PC-9 (cell line): ENCODE results near the gene CHRNA9.

Experiments used
- CTCF ChIP-seq: fragments of 200-600 bp; sonication (generic); conservative IDR thresholded peaks from 2 replicates; pipeline ENCODE4 v1.6.1; 2017; ENCODE audit warnings: mixed run types, antibody characterized with exemption, mild to moderate bottlenecking, moderate library complexity
- EZH2 ChIP-seq: fragments of 200-600 bp; sonication (generic); IDR thresholded peaks from 2 replicates; pipeline ENCODE4 v1.8.0; 2017; ENCODE audit warnings: antibody characterized with exemption, low read depth

- TF ChIP-seq CTCF: no peak
- no peak for TF ChIP-seq EZH2
Measured at GRCh38 chr4:40329805-40330204, 5.3 kb upstream of the CHRNA9 start.
